HG03575 (cell line): ENCODE data around the gene TBP.
"Not testable (repeated sequence)": the region's sequence is repeated elsewhere in the genome, so short reads cannot be mapped to it uniquely, and the experiment has no call there.

Source experiments
- ATAC-seq: cut with Tn5 transposase; IDR thresholded peaks from one replicate; pipeline ENCODE4 v1.9.1; 2021; ENCODE audit not compliant: unreplicated experiment, insufficient number of reproducible peaks, low FRiP score; ENCODE audit errors: extremely low read depth

Gene TBP

GRCh38 chr6:170554013-170554795, at the start of gene TBP:
Gene TBP, plus strand, starts transcription at chr6:170554369. Its CDS starts 2,661 bp downstream, at chr6:170557030.
- ATAC-seq = peak; percentile 94

- ATAC-seq = no peak
Measured at GRCh38 chr6:170504479-170504878, 49.7 kb upstream of the TBP start.

GRCh38 chr6:170505306-170505705, 48.9 kb upstream of the TBP start:
- ATAC-seq = no peak

GRCh38 chr6:170506446-170506845, 47.7 kb upstream of the TBP start:
- no peak for ATAC-seq

GRCh38 chr6:170507728-170508127, 46.4 kb upstream of the TBP start:
- ATAC-seq = not testable (repeated sequence)

GRCh38 chr6:170508275-170508674, 45.9 kb upstream of the TBP start:
- not testable (repeated sequence) for ATAC-seq

- not testable (repeated sequence) for ATAC-seq
Measured at GRCh38 chr6:170508892-170509722, 45.1 kb upstream of the TBP start.

GRCh38 chr6:170509723-170510018, 44.5 kb upstream of the TBP start:
- no peak for ATAC-seq

GRCh38 chr6:170510631-170511030, 43.5 kb upstream of the TBP start:
- ATAC-seq = no peak

GRCh38 chr6:170512249-170512648, 41.9 kb upstream of the TBP start:
- no peak for ATAC-seq

GRCh38 chr6:170514908-170515307, 39.3 kb upstream of the TBP start:
- no peak for ATAC-seq

- peak; percentile 83 for ATAC-seq
Measured at GRCh38 chr6:170516783-170517616, 37.2 kb upstream of the TBP start.

GRCh38 chr6:170522565-170523183, 31.5 kb upstream of the TBP start:
- ATAC-seq = no peak

GRCh38 chr6:170523256-170524171, 30.7 kb upstream of the TBP start:
- no peak for ATAC-seq

- ATAC-seq = no peak
Measured at GRCh38 chr6:170524172-170524502, 30.0 kb upstream of the TBP start.

GRCh38 chr6:170525795-170526194, 28.4 kb upstream of the TBP start:
- no peak for ATAC-seq

GRCh38 chr6:170527995-170528394, 26.2 kb upstream of the TBP start:
- not testable (repeated sequence) for ATAC-seq

GRCh38 chr6:170529839-170530469, 24.2 kb upstream of the TBP start:
- ATAC-seq = no peak
